T-helper 1 cell (primary cell): ENCODE measurements around the gene AAK1.
A peak's percentile ranks its signal among the peaks of the same experiment; 100 is the strongest.
"Not testable (repeated sequence)": the region's sequence is repeated elsewhere in the genome, so short reads cannot be mapped to it uniquely, and the experiment has no call there.

ENCODE experiments used
- DNase-seq, 5 donors: peaks; one replicate each; pipeline ENCODE4 v3.0.0-alpha.2; 2012 to 2020

The AAK1 gene

DNA sequence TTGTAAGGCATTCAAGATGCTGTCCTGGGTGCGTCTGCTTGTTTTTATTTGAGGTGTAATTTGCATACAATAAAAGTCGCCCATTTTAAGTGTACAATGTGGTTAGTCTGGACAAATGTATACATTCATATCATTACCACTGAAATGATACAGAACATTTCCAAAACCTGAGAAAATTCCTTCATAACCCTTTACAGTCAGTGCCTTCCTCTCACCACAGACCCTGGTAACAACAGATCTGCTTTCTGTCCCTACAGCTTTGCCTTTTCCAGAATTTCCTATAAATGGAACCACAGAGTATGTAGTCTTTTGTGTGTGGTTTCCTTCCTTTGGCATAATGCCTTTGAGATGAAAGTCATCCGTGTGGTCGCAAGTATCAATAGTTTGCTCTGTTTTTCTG is 160.5 kb downstream of the AAK1 start:
- DNase-seq, result no peak

DNA sequence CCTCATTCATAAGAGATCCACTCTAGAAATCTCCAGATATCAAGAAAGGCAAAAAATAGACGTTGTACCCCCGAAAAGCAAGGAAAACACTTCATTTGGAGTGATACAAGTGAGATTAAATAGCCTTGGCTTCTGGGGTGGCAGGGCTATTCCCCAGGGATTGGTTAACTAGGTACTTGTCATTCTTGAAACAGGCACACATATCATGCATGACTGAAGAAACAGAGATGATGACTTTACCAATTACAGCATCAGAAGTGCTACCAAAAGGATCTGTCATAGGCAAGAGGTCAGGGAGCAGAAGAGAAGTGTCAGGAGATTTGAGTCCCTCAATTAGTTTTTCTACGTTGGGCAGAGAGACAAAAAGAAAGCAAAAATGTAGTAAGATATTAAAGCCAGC is 161.1 kb downstream of the AAK1 start:
- no peak for DNase-seq

DNA sequence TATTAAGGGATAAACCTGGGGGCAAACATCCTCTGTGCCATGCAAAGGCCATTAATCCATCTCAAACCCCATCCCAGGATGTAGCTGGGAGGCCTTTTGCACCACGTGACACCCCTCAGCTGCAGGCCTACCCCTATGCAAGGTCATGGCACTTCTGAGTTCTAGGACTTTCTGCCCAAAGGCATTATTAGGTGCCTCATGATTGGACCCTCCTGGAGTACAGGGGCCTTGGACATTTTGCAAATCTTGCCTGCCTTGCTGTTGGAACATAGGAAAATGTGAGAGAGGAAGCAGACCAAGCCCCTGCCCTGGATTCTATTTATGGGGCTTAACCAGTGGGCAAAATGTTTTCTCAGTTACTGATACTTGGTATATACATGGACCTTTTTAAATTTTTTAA is 162.1 kb downstream of the AAK1 start:
- DNase-seq, result no peak

DNA sequence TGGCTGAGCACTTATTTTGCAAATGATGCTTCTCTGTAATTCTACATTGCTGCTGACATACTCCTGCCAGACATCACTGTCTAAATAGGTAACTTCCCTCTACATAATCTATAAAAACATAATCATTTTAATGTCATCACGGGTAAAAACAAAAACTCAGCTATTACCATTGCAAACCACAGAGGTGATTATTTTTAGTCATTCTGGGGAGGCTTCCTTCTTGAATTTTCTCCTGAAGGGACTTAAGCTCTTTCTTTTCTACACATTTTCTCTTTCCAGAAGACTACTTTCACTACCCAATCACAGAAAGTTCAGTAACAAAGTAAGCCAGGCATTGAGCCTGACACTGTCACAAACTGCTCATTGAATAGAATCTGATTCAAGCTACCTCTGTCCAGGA is 165.9 kb downstream of the AAK1 start:
- DNase-seq, result no peak

DNA sequence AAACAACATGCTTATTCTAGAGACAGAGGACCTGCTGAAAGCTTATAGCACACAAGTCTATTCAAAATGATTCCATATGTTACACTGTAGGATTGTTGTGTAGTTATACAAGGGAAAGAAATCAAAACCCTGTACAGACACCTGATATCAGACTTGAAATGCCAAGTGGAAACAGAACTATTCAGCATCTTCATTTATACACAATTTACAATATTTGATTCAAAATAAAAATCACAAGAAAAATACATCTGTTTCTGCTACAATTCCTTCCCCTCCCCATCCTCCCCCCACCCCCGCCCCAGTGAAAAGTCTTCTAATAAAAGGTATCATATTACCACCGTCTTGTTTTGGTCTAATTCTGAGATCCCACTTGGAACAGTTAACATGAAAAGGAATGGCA is 168.9 kb downstream of the AAK1 start:
- DNase-seq, result no peak

DNA sequence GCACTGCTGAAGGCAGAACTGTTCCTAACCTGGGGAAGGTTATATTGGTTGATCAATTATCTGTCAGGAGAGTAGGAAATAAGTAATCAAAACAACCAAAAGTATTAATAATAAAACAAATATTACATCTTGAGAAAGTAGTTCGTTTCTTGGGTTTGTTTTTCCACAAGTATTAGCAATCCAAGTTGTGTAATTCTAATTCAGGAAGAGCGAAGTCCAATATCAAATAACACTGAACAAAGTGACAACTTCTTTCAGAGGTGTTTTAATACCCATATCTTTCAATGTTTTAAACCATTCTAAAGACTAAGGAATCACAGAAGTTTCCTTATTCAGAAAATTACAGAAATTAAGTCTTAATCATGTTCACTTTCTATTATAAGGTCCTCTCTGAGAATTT is 171.7 kb downstream of the AAK1 start:
- no peak for DNase-seq

DNA sequence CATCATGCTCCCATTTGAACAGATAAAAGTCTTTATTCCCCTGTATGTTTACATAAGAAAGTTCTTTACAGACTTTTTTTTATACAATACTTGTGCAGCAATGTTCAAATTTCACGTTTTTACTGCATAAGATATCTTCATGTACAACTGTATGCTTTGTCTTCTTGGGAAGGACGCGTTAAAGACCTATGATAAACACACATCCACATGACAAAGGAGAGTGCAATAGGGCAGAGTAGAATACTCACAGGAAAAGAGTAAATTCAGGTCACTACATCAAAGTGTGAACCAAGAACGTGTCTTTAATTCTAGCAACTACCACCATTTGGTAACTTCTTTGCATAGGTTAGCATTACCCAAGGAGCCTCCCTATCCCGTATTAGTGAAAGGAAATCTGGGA is 172.6 kb downstream of the AAK1 start:
- DNase-seq, result no peak

DNA sequence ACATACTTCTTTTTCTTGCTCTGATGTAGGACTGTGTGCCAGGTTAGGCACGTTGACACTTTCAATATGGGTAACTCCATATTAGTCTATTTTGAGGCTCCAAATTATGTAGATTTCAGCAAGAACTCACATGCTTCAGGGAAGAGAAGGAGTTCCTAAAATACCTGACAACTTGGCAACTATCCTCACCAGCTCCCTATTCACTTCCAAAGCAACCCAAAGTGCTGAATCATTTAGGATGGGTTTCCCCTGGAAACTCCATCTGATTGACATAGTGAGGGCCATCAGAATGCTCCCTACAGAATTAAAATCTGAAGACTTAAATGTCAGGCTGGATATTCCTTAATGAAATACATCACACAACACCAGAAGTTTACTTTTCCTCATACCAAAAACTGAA is 173.8 kb downstream of the AAK1 start:
- no peak for DNase-seq

DNA sequence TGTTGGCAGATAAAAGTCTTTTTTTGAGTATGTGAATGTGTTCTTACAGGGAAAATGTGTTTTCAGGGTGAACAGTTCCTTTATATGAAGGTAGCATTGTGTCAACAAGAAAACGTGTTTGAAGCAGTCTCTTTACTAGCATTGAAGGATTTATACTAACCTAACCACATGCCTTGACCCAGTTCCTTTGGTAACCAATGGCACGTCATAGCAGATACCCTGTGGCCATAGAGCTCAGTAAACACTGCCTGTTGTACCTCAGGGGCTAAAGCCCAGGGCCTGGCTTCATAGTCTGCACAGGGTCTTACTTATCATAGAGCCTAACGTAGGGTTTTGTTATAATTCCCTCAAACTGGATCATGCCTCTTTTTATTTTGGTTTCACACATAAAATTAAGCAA is 174.2 kb downstream of the AAK1 start:
- no peak for DNase-seq

DNA sequence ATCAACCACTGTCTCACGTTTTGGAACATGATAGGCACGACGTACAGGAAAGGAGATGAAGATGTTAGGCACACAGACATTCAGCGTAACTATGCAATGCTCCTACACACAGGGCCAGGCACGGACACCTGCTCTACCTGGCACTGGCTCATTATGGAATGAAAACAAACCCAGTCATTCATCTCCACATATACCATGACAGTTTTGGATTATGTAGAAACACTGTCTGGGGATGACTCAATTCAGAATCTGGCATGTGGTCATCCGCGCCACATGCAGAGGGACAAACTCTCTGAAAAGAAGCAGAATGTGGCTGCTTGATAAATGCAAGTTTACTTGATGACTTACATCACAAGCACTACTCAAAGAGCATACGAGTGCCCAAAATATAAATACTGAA is 176.8 kb downstream of the AAK1 start:
- peak in 1 of 5 donors; percentile 8 for DNase-seq

DNA sequence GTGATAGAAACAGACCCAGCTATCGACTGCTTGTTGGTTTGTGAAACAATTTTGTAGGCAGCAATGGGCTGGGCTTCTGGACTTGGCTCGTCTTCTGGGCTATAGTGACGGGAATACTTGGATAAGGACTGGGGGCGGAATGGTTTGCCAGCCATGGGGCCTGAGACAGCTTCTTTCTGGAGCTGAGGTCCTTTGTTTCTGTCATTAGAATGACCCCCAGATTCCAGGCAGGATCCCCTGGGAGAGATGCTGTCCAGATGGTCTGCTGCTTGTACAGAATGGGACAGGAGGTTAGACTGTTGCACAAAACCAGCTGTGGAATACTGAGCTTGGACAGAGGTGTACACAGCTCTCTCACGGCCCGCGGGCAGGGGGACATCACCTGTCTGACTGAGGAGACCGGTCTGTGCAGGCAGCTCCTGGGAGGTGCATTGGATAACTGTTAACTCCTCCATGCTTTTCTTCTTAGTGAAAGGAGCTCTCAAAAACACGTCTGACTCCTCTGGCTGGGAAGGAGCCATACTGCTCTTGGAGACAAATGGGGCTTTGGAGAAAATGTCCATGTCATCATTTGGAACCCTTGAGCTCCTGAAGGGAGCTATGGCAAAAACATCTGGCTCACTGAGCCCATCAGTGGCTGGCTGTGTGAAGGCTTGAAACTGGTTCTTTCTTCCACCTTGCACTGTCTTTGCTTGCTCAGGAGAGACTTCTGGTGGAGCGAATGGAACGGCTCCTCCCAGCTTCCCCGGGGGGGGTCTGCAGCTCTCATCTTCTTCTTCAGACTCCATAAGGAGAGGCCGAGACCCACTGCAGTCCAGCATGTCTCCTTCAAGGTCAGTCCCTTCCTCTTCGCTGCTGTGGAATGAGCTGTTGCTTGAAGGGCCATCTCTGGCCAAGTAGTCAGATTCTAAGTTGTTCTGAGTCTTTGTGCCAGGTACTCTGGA is 177.8 kb downstream of the AAK1 start:
- no peak for DNase-seq

DNA sequence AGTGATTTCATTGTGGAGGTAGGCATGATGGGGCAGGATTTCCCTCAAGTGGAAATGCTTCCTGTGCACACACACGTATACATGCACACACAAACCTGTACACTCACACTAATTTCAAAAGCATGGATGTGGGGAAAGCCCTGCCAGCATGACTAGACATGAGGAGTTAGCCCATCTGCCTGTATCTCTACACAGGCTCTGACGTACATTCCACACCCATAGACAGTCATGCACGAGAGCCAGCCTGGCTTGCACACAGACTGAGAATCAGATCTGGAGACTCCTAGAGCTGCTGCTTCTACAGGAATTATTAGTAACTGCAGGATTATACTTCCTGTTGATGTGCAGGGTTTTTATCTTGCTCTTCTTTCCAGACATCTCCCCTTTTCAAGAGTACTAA is 179.0 kb downstream of the AAK1 start:
- DNase-seq, result no peak

DNA sequence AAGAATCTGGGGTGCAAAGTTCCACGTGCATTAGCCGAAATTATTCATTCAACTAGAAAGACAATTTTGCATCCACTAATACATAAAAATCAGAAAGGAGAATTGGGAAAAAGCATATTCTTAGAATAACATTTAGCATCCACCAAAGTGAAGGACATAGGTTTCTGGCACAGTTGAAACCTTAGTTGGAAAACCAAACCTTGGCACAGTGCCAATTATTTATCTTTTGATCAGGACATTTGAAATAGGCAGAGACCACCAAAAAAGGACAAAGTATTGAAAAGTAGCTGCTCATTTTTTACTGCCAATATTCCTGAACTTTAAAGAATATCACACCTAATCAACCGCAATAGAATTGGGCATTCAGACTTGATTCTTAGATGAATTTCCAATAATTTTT is 180.8 kb downstream of the AAK1 start:
- DNase-seq, result no peak

DNA sequence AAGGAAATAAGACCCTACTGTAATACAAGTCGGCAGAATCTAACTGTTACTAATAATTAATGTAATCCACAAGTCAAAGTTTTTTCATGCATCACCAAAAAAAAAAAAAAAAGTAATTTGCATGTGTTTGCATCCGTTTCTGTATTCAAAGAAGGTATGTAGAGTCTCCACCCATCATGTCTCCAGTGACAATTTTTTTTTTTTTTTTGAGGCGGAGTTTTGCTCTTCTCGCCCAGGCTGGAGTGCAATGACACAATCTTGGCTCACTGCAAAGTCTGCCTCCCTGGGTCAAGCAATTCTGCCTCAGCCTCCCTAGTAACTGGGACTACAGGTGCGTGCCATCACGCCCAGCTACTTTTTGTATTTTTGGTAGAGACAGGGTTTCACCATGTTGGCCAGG is 182.1 kb downstream of the AAK1 start:
- no peak for DNase-seq

DNA sequence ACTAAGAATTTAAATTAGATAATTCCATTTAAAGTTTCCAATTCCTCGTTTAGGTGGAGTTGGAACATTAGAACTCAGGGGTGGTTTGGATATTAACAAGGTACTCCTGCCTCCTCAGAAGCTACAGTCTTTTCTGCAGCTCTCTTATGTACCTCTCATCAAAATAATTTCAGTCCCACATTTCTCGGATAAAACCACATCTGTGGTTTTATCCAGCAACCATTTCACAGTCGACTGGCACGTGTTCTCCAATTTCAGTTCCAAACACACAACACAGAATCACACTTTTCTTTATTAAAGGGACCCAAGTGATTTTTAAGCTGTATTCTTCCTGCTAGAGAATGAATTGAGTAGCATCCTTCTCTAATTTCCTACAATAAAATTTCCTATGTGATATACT is 183.6 kb downstream of the AAK1 start:
- DNase-seq, result no peak

DNA sequence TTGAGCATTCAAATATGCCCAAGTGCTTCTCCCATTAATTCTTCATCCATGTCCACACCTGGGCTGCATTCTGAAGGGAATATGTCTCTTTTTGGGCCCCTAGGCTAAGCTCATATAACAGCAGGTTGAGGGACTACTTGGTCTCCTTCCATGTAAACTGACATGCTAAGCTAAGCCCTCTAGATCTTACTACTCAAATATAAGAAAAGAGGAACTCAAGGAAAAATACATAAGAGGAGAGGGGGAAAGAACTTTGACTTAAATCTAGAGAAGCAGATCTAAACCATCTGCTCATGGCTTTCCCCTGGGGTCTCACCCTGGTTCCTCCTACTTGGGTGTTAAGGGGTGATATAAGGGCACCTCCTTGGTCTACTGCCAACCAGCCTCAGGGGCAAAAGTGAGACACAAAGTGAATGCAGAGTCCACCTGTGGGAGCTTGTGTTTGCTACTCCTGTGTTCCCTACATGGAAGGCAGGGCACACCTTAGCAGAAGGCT is 186.5 kb downstream of the AAK1 start:
- no peak for DNase-seq

DNA sequence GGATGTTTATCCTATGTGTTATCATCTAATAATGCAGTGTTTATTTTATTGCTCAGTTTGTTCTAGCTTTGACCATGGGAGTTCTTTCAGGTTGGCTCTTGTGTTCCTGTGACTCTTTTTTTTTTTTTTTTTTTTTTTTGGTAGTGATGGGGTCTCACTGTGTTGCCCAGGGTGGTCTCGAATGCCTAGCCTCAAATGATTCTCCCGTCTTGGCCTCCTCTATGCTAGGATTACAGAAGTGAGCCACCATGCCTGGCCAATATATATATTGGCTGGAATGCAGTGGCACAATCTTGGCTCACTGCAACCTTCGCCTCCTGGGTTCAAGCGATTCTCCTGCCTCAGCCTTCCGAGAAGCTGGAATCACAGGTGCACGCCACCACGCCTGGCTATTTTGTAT is 187.4 kb downstream of the AAK1 start:
- no peak for DNase-seq

DNA sequence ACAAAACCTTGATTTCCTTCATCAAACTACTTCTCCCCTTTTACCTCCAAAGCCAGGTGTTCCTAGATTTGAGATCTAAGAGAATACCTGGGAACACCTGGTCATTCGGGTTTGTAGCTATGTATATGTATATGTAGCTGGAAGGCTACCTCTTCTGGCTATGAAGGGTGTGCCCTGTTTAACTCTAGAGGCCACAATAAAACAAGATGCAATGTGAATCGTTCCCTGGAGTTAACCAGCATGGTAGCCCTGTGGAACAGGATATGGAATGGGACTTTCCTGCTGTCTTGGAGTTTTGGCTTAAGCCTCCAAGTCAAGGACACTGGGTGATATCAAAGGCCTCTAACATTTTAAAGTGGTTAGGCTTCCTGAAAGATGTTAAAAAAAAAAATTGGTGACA is 188.6 kb downstream of the AAK1 start:
- no peak for DNase-seq

DNA sequence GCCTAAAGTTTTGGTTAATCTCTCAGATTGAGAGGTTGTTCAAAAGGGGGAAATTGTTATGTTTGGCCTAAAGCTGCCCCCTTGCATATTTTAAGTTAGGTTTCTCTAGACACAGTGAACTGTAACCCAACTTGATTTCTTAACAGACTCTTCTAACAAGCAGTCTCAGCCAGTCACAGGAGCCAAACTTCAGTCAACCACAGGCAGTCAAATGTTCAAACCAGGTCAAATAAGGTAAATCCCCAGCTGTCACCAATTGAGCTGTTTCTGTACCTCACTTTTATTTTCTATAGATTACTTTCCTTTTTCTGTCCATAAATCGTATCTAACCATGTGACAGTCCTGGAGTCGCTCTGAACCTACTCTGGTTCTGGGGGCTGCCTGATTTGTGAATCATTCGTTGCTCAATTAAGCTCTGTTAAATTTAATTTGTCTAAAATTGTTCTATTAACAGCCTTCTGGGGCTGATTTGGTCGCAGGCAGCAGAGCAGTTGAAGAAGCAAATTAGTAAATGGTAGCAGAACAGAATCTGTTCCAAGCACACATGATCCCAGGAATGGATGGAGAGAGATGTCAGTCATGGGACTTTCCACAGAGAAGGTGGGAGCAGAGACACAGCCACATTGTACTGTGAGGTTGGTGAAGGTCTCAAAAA is 189.9 kb downstream of the AAK1 start:
- DNase-seq, result peak in 1 of 5 donors; percentile 12

DNA sequence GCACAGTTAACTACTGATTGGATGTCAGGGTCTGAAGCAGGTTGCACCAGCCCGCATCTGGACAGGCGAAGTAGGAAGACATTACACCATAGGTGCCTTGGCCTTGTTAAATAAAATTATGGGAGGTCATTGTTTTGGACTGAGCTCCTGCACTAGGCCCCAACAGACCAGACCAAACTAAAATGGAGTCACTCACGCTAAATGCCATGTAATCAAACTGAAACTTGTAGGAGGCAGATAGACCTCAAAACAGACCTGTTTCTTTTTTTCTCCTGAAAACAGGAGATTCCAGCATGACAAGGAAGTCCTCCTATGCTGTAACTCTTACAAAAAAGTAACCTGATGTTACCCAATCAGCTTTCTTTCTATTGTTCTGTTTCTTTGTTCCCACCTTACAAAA is 190.9 kb downstream of the AAK1 start:
- DNase-seq, result no peak

DNA sequence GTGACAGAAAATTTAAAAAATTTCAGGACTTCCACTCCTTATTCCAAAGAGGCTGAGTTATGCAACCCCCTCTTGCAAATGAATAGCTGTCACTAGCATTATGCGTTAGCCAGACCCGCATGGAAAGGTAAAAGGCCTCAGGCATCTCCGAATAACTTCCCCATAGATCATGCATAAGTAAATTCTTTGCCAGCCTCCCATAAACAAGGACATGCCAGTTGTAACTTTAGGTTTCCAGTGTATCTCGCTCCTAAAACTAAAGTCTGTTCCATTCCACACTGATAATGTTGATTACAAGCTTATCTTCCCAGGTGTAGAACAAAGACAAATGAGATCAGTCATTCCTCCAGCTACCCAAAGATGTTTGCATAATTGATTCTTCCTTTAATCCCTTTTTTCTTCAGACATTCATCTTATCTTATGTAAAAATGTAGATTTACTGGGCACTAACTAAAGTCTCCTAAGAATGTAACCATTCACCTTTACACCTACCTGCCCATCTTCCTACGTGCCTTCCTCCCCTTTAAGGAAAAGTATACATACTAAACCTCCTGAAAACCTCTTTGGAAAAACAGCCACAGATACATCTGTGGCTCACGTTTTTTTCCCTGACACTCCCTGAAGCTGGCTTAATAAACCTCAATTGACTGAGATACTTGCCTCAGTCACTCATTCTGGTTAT is 192.7 kb downstream of the AAK1 start:
- no peak for DNase-seq

DNA sequence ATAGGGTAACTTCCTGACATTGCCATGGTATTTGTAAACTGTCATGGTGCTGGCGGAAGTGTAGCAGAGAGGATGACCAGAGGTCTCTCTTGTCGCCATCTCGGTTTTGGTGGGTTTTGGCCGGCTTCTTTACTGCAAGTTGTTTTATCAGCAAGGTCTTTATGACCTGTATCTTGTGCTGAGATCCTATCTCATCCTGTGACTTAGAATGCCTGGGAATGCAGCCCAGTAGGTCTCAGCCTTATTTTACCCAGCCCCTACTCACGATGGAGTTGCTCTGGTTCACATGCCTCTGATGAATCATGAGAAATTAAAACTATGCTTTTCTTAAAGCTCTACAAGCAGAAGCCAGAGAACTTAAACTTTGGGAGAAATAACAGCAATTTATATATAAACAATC is 193.6 kb downstream of the AAK1 start:
- no peak for DNase-seq

DNA sequence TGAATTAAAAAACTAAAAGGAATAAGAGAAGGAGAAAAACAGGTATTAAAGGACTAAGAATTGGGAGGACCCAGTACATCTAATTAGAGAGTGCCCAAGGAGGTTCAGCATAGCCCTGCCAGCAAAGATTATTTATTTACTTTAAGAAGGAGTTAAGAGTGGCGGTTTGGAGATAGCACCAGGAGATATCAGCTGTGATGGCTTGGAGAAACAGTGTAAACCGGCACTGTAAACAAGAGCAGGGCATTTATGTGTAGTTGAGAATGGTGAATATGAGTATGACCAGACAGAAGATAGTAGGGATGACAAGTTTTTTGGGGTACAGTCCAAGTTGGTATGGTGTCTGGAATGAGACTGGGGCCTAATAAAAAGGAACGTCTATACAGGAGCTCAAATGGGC is 199.9 kb downstream of the AAK1 start:
- not testable (repeated sequence) for DNase-seq

DNA sequence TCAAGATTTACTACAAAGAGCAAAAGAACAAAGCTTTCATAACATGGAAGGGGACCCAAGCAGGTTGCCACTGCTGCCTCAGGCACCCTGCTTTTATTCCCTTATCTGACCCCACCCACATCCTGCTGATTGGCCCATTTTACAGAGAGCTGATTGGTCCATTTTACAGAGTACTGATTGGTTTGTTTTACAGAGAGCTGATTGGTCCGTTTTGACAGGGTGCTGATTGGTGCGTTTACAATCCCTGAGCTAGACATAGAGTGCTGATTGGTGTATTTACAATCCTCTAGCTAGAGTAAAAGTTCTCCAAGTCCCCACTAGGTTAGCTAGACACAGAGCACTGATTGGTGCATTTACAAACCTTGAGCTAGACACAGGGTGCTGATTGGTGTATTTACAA is 204.0 kb downstream of the AAK1 start:
- not testable (repeated sequence) for DNase-seq
